HCT116 (cell line): ENCODE data around the gene MAML2. TPM values are rescaled to one million over a fixed set of nuclear protein-coding genes. Genes with fewer than 3 reads are reported as not detected.

ENCODE experiments used
- ATAC-seq: fragments of 200-7000 bp; cut with Tn5 transposase; 2 replicates; pipeline ENCODE4 v1.9.1; 2020; ENCODE audit warnings: mild to moderate bottlenecking, moderate library complexity
- BruUV-seq: library from RNA; stranded (reverse); fragments of 400-500 nt; replicated peaks from 2 replicates; lab custom pipeline; 2021; lab: Mats Ljungman, UMichigan
- CTCF ChIA-PET: fragments of 300-600 bp; sonication (Branson Sonifier 250); formaldehyde crosslinking; loops from one replicate; lab custom pipeline; 2021; ENCODE audit warnings: antibody characterized with exemption; lab: Charles Lee
- POLR2A ChIA-PET: fragments of 300-600, 350-600 bp; sonication (Branson Sonifier 250); formaldehyde crosslinking; loops from one replicate; lab custom pipeline; 2021; ENCODE audit warnings: antibody characterized with exemption; lab: Charles Lee
- RAD21 ChIA-PET, 2 experiments: fragments of 300-600 bp; sonication (Branson Sonifier 250); formaldehyde crosslinking; loops; one replicate each; lab custom pipeline; 2023; ENCODE audit warnings: low total read pairs in 2 of 2; ENCODE audit not compliant: uncharacterized antibody in 2 of 2, unreplicated experiment in 2 of 2, low non-redundant PET in 1 of 2; lab: Charles Lee
- DNase-seq: peaks from one replicate; pipeline ENCODE4 v3.0.0-alpha.2; 2010; ENCODE audit warnings: low read depth, low spot score
- H2AFZ ChIP-seq: fragments of 200-600 bp; shearing (Covaris generic), sonication (generic); 2 replicates; pipeline ENCODE4 v1.6.1; 2017; ENCODE audit warnings: low read depth, mixed run types, mixed read lengths, antibody characterized with exemption, low read length; ENCODE audit not compliant: poor library complexity, severe bottlenecking
- H3K27ac ChIP-seq: 2 replicates; pipeline ENCODE4 v1.5.1; 2012; ENCODE audit warnings: low read depth, low read length
- H3K27me3 ChIP-seq: fragments of 200-600 bp; sonication (generic); 2 replicates; pipeline ENCODE4 v1.6.1; 2016; ENCODE audit warnings: mixed run types, low read length, mixed read lengths; ENCODE audit not compliant: insufficient read depth
- H3K36me3 ChIP-seq, 2 experiments: fragments of 200-500 bp in 1 of 2; fragments of 200-600 bp in 1 of 2; sonication (Bioruptor generic) in 1 of 2; sonication (generic) in 1 of 2; 2 replicates each; pipeline versions ENCODE4 v1.5.1 to v1.6.1; 2014 to 2016; ENCODE audit warnings: low read length in 2 of 2, inconsistent platforms in 1 of 2, mixed read lengths in 1 of 2, mixed run types in 1 of 2; ENCODE audit not compliant: insufficient read depth in 2 of 2, control insufficient read depth in 1 of 2
- H3K4me1 ChIP-seq, 2 experiments: fragments of 200-600 bp in 1 of 2; sonication (generic) in 1 of 2; 2 replicates each; pipeline versions ENCODE4 v1.5.1 to v1.6.1; 2012 to 2017; ENCODE audit warnings: low read length in 2 of 2, inconsistent platforms in 1 of 2, mild to moderate bottlenecking in 1 of 2, mixed read lengths in 1 of 2, mixed run types in 1 of 2, moderate library complexity in 1 of 2; ENCODE audit not compliant: insufficient read depth in 2 of 2, control insufficient read depth in 1 of 2
- H3K4me2 ChIP-seq: fragments of 200-600 bp; sonication (generic); 2 replicates; pipeline ENCODE4 v1.6.1; 2017; ENCODE audit warnings: mixed run types, low read length, mixed read lengths
- H3K4me3 ChIP-seq, 2 experiments: fragments of 200-600 bp in 1 of 2; sonication (generic) in 1 of 2; replicated peaks in 1 of 2; 2 replicates each; pipeline ENCODE4 v1.5.1; 2011 to 2016; ENCODE audit warnings: low read length in 2 of 2, control low read depth in 1 of 2, low read depth in 1 of 2, mild to moderate bottlenecking in 1 of 2, mixed read lengths in 1 of 2, mixed run types in 1 of 2
- H3K79me2 ChIP-seq: fragments of 200-600 bp; sonication (generic); 2 replicates; pipeline ENCODE4 v1.6.1; 2017; ENCODE audit warnings: mild to moderate bottlenecking, mixed run types, low read length, moderate library complexity, mixed read lengths; ENCODE audit not compliant: insufficient read depth
- H3K9ac ChIP-seq: fragments of 200-600 bp; sonication (generic); 2 replicates; pipeline ENCODE4 v1.6.1; 2016; ENCODE audit warnings: low read length, mixed read lengths
- H3K9me2 ChIP-seq: fragments of 200-600 bp; sonication (generic), shearing (Covaris generic); 2 replicates; pipeline ENCODE4 v1.6.1; 2017; ENCODE audit warnings: mixed run types, mild to moderate bottlenecking, moderate library complexity; ENCODE audit not compliant: insufficient read depth
- H3K9me3 ChIP-seq, 2 experiments: fragments of 200-500 bp in 1 of 2; fragments of 200-600 bp in 1 of 2; sonication (Bioruptor generic) in 1 of 2; sonication (generic) in 1 of 2; 2 replicates each; pipeline ENCODE4 v1.6.1; 2014 to 2017; ENCODE audit warnings: low read length in 2 of 2, mixed read lengths in 2 of 2, inconsistent platforms in 1 of 2, low read depth in 1 of 2, mild to moderate bottlenecking in 1 of 2, mixed run types in 1 of 2, moderate library complexity in 1 of 2; ENCODE audit not compliant: control insufficient read depth in 1 of 2, insufficient read depth in 1 of 2
- H4K20me1 ChIP-seq: fragments of 200-600 bp; sonication (generic), shearing (Covaris generic); 2 replicates; pipeline ENCODE4 v1.6.1; 2017; ENCODE audit warnings: mixed run types, mild to moderate bottlenecking, moderate library complexity; ENCODE audit not compliant: insufficient read depth
- EZH2phosphoT487 ChIP-seq: fragments of 200-600 bp; IDR thresholded peaks from 2 replicates; pipeline ENCODE4 v1.6.1; 2018; ENCODE audit warnings: antibody characterized with exemption, borderline replicate concordance
- POLR2A ChIP-seq: IDR thresholded peaks from 2 replicates; pipeline ENCODE4 v1.7.0; 2011; ENCODE audit warnings: borderline replicate concordance; ENCODE audit not compliant: insufficient read depth, insufficient read length; ENCODE audit errors: extremely low read depth
- SIN3A ChIP-seq: IDR thresholded peaks from 2 replicates; pipeline ENCODE4 v1.6.1; 2012; ENCODE audit warnings: low read depth
- SRF ChIP-seq: IDR thresholded peaks from 2 replicates; pipeline ENCODE4 v1.6.1; 2012; ENCODE audit warnings: low read depth
- TCF7L2 ChIP-seq: IDR thresholded peaks from 2 replicates; pipeline ENCODE4 v1.7.0; 2011; ENCODE audit warnings: borderline replicate concordance, inconsistent platforms; ENCODE audit not compliant: insufficient read depth, insufficient read length; ENCODE audit errors: extremely low read depth
- YY1 ChIP-seq: IDR thresholded peaks from 2 replicates; pipeline ENCODE4 v1.6.1; 2011; ENCODE audit warnings: low read length, low read depth, moderate library complexity, mild to moderate bottlenecking; ENCODE audit not compliant: insufficient replicate concordance; ENCODE audit errors: extremely low read depth
- ZNF274 ChIP-seq: fragments of 200-500 bp; sonication (Bioruptor generic); IDR thresholded peaks from 2 replicates; pipeline ENCODE4 v1.6.1; 2014; ENCODE audit warnings: mild to moderate bottlenecking, low read depth, low read length, inconsistent platforms
- intact Hi-C: fragments of 100-400 bp; cut with micrococcal nuclease; formaldehyde crosslinking; loops from 2 replicates; pipeline ENCODE4 v1.10.0; 2022
- total RNA-seq: library from RNA; stranded (reverse); gene quantifications from one replicate; pipeline ENCODE4 v1.2.1, GENCODE V29; 2021; ENCODE audit not compliant: unreplicated experiment
- TF ChIP-seq, protein P1 (sequence below): IDR thresholded peaks from 2 replicates; pipeline ENCODE4 v1.6.1; 2011; ENCODE audit warnings: mild to moderate bottlenecking, low read length, moderate library complexity; ENCODE audit not compliant: insufficient replicate concordance; ENCODE audit errors: extremely low read depth
- TF ChIP-seq, protein P2 (sequence below), 3 experiments: fragments of 200-600 bp in 1 of 3; sonication (generic) in 1 of 3; IDR thresholded peaks in 2 of 3; conservative IDR thresholded peaks in 1 of 3; 2 replicates each; pipeline ENCODE4 v1.5.1; 2012 to 2017; ENCODE audit warnings: low read depth in 2 of 3, low read length in 2 of 3, antibody characterized with exemption in 1 of 3, borderline replicate concordance in 1 of 3, control low read depth in 1 of 3, mild to moderate bottlenecking in 1 of 3, mixed read lengths in 1 of 3, mixed run types in 1 of 3, moderate library complexity in 1 of 3; ENCODE audit not compliant: insufficient read depth in 1 of 3
- TF ChIP-seq, protein P3 (sequence below): IDR thresholded peaks from 2 replicates; pipeline ENCODE4 v1.6.1; 2012; ENCODE audit warnings: low read depth

MAML2 gene
- total RNA-seq, 1 experiment from 2014 or later, result 2.6 TPM

DNA sequence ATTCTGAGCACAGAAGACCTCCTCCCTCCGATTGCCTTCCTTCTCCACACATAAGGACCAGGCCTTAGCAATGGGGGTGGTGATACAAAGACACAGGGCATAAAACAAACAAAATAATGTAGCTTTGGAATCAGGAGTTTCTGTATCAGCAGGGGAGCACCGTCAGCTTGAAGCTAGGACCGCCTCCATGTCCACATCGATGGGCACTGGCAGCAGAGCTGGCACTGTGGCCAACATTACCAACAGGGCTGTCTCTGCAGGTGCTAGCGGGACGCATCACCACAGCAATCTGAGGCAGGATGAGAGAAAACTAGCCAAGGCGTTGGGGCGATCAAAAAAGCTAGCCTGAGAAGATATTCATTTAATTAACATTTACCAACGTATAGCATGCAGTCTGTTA lies 201.4 kb downstream of the MAML2 start:
- H3K9me2 ChIP-seq, result no peaks in the 10 kb centered on the region
- no peaks in the 10 kb centered on the region for H4K20me1 ChIP-seq
- no peak overlapping the region for H2AFZ ChIP-seq
- ChIA-PET POLR2A (no interaction called here), RAD21 (no interaction called here), CTCF (no interaction called here)
- no peak overlapping the region for H3K27ac ChIP-seq
- H3K79me2 ChIP-seq, result no peaks in the 10 kb centered on the region
- no peaks in the 10 kb centered on the region for H3K36me3 ChIP-seq
- BruUV-seq, result no TSS peak
- no peaks in the 10 kb centered on the region for H3K9me3 ChIP-seq
- ATAC-seq (no peak), DNase-seq (no peak)
- intact Hi-C loops, result no loop called here
- H3K27me3 ChIP-seq, result no peaks in the 10 kb centered on the region
- H3K4me3 ChIP-seq, result no peak overlapping the region
- H3K4me2 ChIP-seq, result no peak overlapping the region
- TF ChIP-seq, protein P1, sequence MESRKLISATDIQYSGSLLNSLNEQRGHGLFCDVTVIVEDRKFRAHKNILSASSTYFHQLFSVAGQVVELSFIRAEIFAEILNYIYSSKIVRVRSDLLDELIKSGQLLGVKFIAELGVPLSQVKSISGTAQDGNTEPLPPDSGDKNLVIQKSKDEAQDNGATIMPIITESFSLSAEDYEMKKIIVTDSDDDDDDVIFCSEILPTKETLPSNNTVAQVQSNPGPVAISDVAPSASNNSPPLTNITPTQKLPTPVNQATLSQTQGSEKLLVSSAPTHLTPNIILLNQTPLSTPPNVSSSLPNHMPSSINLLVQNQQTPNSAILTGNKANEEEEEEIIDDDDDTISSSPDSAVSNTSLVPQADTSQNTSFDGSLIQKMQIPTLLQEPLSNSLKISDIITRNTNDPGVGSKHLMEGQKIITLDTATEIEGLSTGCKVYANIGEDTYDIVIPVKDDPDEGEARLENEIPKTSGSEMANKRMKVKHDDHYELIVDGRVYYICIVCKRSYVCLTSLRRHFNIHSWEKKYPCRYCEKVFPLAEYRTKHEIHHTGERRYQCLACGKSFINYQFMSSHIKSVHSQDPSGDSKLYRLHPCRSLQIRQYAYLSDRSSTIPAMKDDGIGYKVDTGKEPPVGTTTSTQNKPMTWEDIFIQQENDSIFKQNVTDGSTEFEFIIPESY, result no peak
- no peak for TF ChIP-seq TCF7L2
- TF ChIP-seq, protein P2, sequence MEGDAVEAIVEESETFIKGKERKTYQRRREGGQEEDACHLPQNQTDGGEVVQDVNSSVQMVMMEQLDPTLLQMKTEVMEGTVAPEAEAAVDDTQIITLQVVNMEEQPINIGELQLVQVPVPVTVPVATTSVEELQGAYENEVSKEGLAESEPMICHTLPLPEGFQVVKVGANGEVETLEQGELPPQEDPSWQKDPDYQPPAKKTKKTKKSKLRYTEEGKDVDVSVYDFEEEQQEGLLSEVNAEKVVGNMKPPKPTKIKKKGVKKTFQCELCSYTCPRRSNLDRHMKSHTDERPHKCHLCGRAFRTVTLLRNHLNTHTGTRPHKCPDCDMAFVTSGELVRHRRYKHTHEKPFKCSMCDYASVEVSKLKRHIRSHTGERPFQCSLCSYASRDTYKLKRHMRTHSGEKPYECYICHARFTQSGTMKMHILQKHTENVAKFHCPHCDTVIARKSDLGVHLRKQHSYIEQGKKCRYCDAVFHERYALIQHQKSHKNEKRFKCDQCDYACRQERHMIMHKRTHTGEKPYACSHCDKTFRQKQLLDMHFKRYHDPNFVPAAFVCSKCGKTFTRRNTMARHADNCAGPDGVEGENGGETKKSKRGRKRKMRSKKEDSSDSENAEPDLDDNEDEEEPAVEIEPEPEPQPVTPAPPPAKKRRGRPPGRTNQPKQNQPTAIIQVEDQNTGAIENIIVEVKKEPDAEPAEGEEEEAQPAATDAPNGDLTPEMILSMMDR (IDR thresholded peaks at IDR 0.05 in 2 of 3, conservative IDR thresholded peaks at IDR 0.05 in 1 of 3; ENCODE audit: borderline replicate concordance in 1 of 3, insufficient read depth in 1 of 3, low read depth in 2 of 3, low read length in 2 of 3), result no peak
- no peak for TF ChIP-seq YY1
- TF ChIP-seq POLR2A, result no peak
- no peak for TF ChIP-seq EZH2phosphoT487
- TF ChIP-seq ZNF274, result no peak
- TF ChIP-seq SRF, result no peak
- TF ChIP-seq, protein P3, sequence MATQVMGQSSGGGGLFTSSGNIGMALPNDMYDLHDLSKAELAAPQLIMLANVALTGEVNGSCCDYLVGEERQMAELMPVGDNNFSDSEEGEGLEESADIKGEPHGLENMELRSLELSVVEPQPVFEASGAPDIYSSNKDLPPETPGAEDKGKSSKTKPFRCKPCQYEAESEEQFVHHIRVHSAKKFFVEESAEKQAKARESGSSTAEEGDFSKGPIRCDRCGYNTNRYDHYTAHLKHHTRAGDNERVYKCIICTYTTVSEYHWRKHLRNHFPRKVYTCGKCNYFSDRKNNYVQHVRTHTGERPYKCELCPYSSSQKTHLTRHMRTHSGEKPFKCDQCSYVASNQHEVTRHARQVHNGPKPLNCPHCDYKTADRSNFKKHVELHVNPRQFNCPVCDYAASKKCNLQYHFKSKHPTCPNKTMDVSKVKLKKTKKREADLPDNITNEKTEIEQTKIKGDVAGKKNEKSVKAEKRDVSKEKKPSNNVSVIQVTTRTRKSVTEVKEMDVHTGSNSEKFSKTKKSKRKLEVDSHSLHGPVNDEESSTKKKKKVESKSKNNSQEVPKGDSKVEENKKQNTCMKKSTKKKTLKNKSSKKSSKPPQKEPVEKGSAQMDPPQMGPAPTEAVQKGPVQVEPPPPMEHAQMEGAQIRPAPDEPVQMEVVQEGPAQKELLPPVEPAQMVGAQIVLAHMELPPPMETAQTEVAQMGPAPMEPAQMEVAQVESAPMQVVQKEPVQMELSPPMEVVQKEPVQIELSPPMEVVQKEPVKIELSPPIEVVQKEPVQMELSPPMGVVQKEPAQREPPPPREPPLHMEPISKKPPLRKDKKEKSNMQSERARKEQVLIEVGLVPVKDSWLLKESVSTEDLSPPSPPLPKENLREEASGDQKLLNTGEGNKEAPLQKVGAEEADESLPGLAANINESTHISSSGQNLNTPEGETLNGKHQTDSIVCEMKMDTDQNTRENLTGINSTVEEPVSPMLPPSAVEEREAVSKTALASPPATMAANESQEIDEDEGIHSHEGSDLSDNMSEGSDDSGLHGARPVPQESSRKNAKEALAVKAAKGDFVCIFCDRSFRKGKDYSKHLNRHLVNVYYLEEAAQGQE, result no peak
- TF ChIP-seq SIN3A, result no peak
- H3K9ac ChIP-seq, result no peak overlapping the region
- H3K4me1 ChIP-seq, result no peaks in the 10 kb centered on the region
